HG03521 (cell line): ENCODE data around the gene GRIK2.
"Not testable (repeated sequence)": the region's sequence is repeated elsewhere in the genome, so short reads cannot be mapped to it uniquely, and the experiment has no call there.

Experiments used
- ATAC-seq: cut with Tn5 transposase; IDR thresholded peaks from one replicate; pipeline ENCODE4 v1.9.1; 2021; ENCODE audit warnings: mild to moderate bottlenecking, moderate library complexity; ENCODE audit not compliant: unreplicated experiment

The GRIK2 gene

GRCh38 chr6:101608703-101609102 lies 215.2 kb downstream of the GRIK2 start:
- ATAC-seq = no peak

GRCh38 chr6:101613556-101613955 lies 220.0 kb downstream of the GRIK2 start:
- no peak for ATAC-seq

- ATAC-seq = no peak
These were observed 221.3 kb downstream of the GRIK2 start for GRCh38 chr6:101614774-101615173.

DNA sequence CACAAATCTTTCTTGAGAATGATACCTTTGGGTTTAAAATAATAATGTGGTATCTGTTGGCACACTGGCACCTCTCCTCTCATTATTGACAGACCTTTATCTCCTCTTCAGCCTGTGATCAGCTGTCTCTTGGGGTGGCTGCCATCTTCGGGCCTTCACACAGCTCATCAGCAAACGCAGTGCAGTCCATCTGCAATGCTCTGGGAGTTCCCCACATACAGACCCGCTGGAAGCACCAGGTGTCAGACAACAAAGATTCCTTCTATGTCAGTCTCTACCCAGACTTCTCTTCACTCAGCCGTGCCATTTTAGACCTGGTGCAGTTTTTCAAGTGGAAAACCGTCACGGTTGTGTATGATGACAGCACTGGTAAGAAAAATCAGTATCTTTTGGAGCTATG lies 232.8 kb downstream of the GRIK2 start:
- ATAC-seq = no peak

DNA sequence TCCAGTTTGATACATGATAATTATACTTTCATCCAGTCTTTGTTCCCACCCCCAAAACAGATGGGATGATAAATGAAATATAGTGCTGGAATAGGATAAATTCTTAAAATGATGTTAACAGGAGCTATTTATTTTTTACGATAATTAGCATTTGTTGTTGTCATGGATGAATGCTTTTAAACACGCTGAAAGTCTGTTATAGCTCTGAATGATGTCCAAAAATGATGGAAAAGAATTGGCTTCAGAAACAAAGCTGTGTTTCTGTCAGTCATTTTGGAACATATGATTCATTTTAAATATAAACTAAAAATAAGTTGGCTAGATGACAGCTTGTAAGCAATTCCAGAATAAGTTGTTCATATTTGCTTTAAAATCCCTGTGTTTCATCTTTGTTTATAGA lies 237.4 kb downstream of the GRIK2 start:
- no peak for ATAC-seq

GRCh38 chr6:101633081-101633480 lies 239.6 kb downstream of the GRIK2 start:
- no peak for ATAC-seq

DNA sequence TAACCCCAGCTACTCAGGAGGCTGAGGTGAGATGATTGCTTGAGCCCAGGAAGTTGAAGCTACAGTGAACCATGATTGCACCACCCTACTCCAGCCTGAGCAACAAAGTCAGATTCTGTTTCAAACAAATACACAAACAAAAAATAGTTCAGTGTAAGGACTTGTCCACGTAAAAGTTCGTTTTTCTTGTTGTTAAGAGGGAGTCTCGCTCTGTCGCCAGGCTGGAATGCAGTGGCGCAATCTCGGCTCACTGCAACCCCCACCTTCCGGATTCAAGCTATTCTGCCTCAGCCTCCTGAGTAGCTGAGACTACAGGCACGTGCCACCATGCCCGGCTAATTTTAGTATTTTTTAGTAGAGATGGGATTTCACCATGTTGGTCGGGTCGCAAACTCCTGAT lies 245.4 kb downstream of the GRIK2 start:
- not testable (repeated sequence) for ATAC-seq

- ATAC-seq = no peak
These were observed 246.6 kb downstream of the GRIK2 start for GRCh38 chr6:101640131-101640530.

- ATAC-seq = no peak
These were observed 252.3 kb downstream of the GRIK2 start for GRCh38 chr6:101645770-101646169.

- ATAC-seq = no peak
These were observed 257.0 kb downstream of the GRIK2 start for GRCh38 chr6:101650402-101651100.

DNA sequence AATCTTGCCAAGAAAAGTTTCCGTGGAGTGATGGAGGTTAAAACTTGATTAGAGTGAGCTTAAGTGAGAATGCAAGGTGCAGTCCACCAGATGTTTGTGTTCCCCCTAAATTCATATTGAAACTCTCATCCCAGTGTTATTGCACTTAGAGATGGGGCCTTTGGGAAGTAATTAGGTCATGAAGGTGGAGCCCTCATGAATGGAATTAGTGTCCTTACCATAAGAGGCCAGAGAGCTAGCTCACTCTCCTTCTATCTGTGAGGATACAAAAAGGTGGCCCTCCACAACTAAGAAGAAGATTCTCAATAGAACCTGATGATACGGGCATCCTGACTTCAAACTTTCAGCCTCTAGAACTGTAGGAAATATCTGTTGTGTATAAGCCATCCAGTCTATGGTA lies 258.6 kb downstream of the GRIK2 start:
- ATAC-seq = no peak

DNA sequence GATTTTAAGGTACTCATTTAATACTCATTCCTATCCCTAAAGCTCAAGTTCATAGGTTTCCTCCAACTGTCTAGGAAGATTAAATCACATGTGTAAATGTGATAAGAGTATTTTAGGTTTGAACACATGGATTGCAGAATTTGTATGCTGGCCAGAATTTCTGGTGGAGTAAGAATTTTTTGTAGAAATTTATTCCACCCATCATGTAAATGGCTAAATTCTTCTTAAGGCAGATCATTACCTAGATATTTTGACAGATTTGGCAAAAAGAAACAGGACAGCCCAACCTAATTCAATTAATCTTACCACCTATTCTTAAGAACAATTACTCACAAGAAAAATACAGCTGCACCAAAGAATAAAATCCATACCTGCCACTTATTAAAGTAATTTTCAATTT lies 261.6 kb downstream of the GRIK2 start:
- no peak for ATAC-seq

GRCh38 chr6:101662111-101662897 lies 268.8 kb downstream of the GRIK2 start:
- peak; percentile 95 for ATAC-seq

- ATAC-seq = no peak
These were observed 269.6 kb downstream of the GRIK2 start for GRCh38 chr6:101663100-101663499.

GRCh38 chr6:101666256-101666655 lies 272.7 kb downstream of the GRIK2 start:
- ATAC-seq = no peak

- ATAC-seq = no peak
These were observed 275.1 kb downstream of the GRIK2 start for GRCh38 chr6:101668496-101669030.

GRCh38 chr6:101676187-101676586 lies 282.7 kb downstream of the GRIK2 start:
- no peak for ATAC-seq

DNA sequence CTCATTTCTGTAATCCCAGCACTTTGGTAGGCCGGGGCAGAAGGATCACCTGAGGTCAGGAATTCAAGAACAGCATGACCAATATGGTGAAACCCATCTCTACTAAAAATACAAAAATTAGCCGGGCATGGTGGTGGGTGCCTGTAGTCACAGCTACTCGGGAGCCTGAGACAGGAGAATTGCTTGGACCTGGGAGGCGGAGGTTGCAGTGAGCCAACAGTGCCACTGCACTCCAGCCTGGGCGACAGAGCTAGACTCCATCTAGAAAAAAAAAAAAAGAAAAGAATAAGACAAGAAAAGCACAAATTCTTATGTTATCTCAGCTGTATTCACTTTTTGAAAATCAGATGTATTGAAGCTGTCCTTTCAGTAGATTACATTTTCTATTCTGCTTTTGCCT lies 289.4 kb downstream of the GRIK2 start:
- ATAC-seq = no peak

DNA sequence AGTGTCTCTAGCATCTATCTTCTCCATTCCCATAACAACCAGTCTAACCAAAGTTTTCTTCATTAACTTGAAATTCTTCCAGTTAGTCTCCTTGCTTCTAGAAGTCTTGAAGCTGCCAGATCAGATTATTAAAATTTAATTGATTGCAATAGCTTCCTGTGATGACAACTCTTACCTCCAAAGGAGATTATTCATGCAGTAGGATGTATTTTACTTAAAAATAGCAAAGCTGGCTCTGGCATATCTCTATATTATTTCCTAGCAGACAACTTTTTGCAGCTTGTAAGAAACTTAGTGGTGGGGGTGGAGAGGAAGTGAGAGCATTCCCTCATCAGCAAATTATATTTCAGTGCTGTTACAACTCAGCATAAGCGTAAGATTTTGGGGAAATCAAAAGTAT lies 290.4 kb downstream of the GRIK2 start:
- ATAC-seq = no peak

GRCh38 chr6:101686653-101687052 lies 293.1 kb downstream of the GRIK2 start:
- no peak for ATAC-seq

DNA sequence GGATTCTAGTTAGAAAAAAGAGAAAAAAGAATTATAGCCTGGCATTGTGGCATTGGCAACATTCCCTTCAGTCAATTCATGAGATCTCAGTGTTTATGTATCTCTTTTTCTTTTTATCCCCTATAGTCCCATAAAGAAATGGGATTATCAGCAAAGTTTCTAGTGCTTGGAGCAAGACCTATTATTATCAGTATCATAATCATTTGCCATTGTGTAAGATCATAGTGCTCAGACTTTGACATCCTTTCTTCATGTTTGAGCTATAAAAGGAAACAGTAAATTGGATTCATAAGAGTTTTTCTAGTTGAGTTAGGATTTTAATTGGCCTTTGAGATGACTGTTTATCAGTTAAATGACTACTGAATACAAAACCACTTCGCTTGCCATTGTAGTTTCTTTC lies 295.6 kb downstream of the GRIK2 start:
- no peak for ATAC-seq

DNA sequence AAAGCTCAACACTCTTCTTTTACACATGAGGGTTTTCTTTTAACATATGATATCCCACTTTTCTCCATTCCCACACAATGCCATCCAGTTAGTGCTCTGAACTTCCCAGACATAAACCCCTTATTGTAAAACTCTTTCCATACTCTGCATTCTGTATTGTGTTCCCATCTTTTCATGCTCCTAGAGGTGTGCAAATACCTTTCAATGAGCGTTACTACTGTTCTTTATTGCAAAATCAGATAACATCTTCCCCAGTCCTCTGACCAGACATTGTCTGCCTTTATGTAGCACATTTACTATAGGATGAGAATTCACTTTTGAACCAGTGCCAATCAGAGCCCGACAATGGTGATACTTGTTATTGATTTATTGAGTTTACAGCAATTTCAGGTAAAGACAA lies 296.2 kb downstream of the GRIK2 start:
- no peak for ATAC-seq
